ENCODE measurements around the gene CHM. TPM values are rescaled to one million over a fixed set of nuclear protein-coding genes. Genes with fewer than 3 reads are reported as not detected.

The CHM gene
- total RNA-seq, 1 experiment from 2014 or later, result 18.1 TPM

- TF ChIP-seq MXD4 (CRISPR knock-in tag; IDR thresholded peaks at IDR 0.05; ENCODE audit: borderline replicate concordance), result no peak
- no peak for TF ChIP-seq ZNF396 (CRISPR knock-in tag; IDR thresholded peaks at IDR 0.05; ENCODE audit: borderline replicate concordance)
- TF ChIP-seq, protein P1, sequence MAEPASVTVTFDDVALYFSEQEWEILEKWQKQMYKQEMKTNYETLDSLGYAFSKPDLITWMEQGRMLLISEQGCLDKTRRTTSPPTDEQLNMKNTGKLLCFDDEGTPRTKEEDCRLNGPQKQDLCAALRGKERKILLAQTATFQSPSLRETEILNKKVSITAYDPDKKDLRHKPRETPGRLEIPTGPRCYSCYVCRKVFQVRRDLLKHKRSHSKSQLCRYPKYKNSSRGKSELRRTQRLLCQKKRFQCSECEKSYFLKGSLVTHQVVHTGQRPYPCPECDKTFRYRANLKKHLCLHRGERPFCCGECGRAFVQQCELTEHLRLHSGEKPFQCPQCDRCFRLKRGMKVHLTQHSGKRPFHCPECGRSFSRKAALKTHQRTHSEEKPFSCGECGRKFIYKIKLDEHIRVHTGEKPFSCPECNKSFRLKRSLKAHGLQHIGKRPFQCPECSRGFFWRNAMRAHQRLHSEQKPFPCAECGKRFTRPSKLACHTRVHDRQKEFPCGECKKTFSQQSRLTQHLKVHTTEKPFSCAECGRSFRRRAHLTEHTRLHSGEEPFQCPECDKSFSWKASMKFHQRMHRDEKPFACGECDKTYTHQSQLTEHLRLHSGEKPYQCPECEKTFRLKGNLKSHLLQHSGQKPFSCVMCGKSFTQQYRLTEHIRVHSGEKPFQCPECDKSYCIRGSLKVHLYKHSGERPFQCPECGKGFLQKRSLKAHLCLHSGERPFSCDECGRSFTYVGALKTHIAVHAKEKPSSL (CRISPR knock-in tag; conservative IDR thresholded peaks at IDR 0.05), result no peak
- TF ChIP-seq TEAD1 (CRISPR knock-in tag; IDR thresholded peaks at IDR 0.05), result no peak
- TF ChIP-seq, protein P2, sequence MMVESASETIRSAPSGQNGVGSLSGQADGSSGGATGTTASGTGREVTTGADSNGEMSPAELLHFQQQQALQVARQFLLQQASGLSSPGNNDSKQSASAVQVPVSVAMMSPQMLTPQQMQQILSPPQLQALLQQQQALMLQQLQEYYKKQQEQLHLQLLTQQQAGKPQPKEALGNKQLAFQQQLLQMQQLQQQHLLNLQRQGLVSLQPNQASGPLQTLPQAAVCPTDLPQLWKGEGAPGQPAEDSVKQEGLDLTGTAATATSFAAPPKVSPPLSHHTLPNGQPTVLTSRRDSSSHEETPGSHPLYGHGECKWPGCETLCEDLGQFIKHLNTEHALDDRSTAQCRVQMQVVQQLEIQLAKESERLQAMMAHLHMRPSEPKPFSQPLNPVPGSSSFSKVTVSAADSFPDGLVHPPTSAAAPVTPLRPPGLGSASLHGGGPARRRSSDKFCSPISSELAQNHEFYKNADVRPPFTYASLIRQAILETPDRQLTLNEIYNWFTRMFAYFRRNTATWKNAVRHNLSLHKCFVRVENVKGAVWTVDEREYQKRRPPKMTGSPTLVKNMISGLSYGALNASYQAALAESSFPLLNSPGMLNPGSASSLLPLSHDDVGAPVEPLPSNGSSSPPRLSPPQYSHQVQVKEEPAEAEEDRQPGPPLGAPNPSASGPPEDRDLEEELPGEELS (CRISPR knock-in tag; IDR thresholded peaks at IDR 0.05), result no peak
- TF ChIP-seq CREB1 (CRISPR knock-in tag; IDR thresholded peaks at IDR 0.05), result no peak
- no peak for TF ChIP-seq ERG (CRISPR knock-in tag; IDR thresholded peaks at IDR 0.05)
These were observed 53.1 kb downstream of the CHM start (continued) for GRCh38 chrX:85994228-85994627.

- CTCF ChIA-PET, result no interaction called here
- peaks cover 20% of the 10 kb centered on the region for H3K9me3 Mint-ChIP-seq
- peaks cover 15% of the 10 kb centered on the region for H3K36me3 Mint-ChIP-seq
- no peak overlapping the region for H3K27ac Mint-ChIP-seq
- DNase-seq (ENCODE audit: low spot score), result no peak
- ATAC-seq, result no peak
- no peaks in the 10 kb centered on the region for H3K27me3 Mint-ChIP-seq (ENCODE audit: low read depth)
- H3K4me3 Mint-ChIP-seq, result no peak overlapping the region
- POLR2A ChIA-PET, result no interaction called here
- peaks cover 56% of the 10 kb centered on the region for H3K4me1 Mint-ChIP-seq
- TF ChIP-seq ATF6 (CRISPR knock-in tag; IDR thresholded peaks at IDR 0.05) (no peak), ZNF396 (CRISPR knock-in tag; IDR thresholded peaks at IDR 0.05; ENCODE audit: borderline replicate concordance) (no peak), NFATC4 (CRISPR knock-in tag; IDR thresholded peaks at IDR 0.05) (no peak), SOX15 (CRISPR knock-in tag; IDR thresholded peaks at IDR 0.05) (no peak), ELF4 (CRISPR knock-in tag; IDR thresholded peaks at IDR 0.05; ENCODE audit: low read depth) (no peak), OVOL2 (CRISPR knock-in tag; IDR thresholded peaks at IDR 0.05; ENCODE audit: borderline replicate concordance) (no peak), JUN (CRISPR knock-in tag; IDR thresholded peaks at IDR 0.05) (no peak), ZNF232 (CRISPR knock-in tag; IDR thresholded peaks at IDR 0.05) (no peak), CREB1 (CRISPR knock-in tag; IDR thresholded peaks at IDR 0.05) (no peak), JAZF1 (CRISPR knock-in tag; IDR thresholded peaks at IDR 0.05) (no peak)
- TF ChIP-seq, protein P3, sequence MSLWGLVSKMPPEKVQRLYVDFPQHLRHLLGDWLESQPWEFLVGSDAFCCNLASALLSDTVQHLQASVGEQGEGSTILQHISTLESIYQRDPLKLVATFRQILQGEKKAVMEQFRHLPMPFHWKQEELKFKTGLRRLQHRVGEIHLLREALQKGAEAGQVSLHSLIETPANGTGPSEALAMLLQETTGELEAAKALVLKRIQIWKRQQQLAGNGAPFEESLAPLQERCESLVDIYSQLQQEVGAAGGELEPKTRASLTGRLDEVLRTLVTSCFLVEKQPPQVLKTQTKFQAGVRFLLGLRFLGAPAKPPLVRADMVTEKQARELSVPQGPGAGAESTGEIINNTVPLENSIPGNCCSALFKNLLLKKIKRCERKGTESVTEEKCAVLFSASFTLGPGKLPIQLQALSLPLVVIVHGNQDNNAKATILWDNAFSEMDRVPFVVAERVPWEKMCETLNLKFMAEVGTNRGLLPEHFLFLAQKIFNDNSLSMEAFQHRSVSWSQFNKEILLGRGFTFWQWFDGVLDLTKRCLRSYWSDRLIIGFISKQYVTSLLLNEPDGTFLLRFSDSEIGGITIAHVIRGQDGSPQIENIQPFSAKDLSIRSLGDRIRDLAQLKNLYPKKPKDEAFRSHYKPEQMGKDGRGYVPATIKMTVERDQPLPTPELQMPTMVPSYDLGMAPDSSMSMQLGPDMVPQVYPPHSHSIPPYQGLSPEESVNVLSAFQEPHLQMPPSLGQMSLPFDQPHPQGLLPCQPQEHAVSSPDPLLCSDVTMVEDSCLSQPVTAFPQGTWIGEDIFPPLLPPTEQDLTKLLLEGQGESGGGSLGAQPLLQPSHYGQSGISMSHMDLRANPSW (CRISPR knock-in tag; conservative IDR thresholded peaks at IDR 0.05; ENCODE audit: low read depth), result no peak
- TF ChIP-seq, protein P4, sequence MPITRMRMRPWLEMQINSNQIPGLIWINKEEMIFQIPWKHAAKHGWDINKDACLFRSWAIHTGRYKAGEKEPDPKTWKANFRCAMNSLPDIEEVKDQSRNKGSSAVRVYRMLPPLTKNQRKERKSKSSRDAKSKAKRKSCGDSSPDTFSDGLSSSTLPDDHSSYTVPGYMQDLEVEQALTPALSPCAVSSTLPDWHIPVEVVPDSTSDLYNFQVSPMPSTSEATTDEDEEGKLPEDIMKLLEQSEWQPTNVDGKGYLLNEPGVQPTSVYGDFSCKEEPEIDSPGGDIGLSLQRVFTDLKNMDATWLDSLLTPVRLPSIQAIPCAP (CRISPR knock-in tag; IDR thresholded peaks at IDR 0.05), result no peak
- TF ChIP-seq, protein P5, sequence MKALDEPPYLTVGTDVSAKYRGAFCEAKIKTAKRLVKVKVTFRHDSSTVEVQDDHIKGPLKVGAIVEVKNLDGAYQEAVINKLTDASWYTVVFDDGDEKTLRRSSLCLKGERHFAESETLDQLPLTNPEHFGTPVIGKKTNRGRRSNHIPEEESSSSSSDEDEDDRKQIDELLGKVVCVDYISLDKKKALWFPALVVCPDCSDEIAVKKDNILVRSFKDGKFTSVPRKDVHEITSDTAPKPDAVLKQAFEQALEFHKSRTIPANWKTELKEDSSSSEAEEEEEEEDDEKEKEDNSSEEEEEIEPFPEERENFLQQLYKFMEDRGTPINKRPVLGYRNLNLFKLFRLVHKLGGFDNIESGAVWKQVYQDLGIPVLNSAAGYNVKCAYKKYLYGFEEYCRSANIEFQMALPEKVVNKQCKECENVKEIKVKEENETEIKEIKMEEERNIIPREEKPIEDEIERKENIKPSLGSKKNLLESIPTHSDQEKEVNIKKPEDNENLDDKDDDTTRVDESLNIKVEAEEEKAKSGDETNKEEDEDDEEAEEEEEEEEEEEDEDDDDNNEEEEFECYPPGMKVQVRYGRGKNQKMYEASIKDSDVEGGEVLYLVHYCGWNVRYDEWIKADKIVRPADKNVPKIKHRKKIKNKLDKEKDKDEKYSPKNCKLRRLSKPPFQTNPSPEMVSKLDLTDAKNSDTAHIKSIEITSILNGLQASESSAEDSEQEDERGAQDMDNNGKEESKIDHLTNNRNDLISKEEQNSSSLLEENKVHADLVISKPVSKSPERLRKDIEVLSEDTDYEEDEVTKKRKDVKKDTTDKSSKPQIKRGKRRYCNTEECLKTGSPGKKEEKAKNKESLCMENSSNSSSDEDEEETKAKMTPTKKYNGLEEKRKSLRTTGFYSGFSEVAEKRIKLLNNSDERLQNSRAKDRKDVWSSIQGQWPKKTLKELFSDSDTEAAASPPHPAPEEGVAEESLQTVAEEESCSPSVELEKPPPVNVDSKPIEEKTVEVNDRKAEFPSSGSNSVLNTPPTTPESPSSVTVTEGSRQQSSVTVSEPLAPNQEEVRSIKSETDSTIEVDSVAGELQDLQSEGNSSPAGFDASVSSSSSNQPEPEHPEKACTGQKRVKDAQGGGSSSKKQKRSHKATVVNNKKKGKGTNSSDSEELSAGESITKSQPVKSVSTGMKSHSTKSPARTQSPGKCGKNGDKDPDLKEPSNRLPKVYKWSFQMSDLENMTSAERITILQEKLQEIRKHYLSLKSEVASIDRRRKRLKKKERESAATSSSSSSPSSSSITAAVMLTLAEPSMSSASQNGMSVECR (CRISPR knock-in tag; IDR thresholded peaks at IDR 0.05; ENCODE audit: borderline replicate concordance), result no peak
These were observed 53.7 kb downstream of the CHM start for GRCh38 chrX:85993539-85994197.

Measured in WTC11 (cell line).